ENCODE results near the gene KIFC3.
"Not testable (repeated sequence)": the region's sequence is repeated elsewhere in the genome, so short reads cannot be mapped to it uniquely, and the experiment has no call there.

Gene KIFC3

DNA sequence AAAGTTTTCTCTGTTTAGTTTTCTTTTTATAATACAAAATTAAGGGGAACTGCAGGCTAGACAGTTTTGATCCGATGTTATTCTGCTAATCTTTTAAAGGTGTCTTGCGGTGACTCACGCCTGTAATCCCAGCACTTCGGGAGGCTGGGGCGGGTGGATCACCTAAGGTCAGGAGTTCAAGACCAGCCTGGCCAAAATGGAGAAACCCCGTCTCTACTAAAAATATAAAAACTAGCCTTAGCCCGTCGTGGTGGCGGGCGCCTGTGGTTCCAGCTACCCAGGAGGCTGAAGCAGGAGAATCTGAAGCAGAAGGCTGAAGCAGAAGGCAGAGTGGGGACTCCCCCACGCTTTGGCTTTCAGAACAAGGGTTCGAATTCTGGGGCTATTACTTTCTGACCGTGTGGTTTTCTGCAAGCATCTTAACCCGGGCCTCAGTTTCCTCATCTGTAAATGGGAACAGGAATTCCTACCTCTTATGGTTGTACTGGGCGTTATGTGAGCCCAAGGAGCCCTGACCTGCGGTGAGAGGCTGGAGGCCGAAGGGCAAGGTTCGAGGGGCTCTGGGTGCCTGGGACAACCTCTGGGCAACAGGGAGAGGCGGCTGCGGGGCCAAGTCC, 67.9 kb downstream of the KIFC3 start:
- no peak for DNase-seq

DNA sequence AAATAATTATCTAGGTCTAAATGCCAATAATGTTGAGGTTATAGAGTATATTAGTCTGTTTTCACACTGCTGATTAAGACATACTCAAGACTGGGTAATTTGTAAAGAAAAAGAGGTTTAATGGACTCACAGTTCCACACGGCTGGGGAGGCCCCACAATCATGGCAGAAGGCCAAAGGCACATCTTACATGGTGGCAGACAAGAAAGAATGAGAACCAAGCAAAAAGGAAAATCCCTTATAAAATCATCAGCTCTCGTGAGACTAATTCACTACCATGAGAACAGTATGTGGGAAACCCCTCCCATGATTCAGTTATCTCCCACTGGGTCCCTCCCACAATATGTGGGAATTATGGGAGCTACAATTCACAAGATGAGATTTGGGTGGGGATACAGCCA, 69.6 kb downstream of the KIFC3 start:
- DNase-seq, result peak; percentile 20

DNA sequence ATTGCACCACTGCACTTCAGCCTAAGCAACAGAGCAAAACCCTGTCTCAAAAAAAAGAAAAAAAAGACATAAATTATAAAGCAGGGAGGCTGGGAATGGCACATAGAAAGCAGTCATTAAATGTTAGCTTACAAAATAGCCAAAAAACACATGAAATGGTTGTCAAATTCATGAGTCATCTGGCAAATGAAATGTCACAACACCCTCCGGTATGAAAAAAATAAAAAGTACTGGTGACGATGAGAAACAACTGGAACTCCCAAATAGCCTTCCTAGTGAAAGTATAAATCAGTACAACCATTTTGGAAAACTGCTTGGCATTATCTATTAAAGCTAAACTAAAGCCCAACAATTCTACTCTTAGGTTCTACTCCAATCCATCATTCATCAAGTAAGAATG, 70.3 kb downstream of the KIFC3 start:
- DNase-seq, result no peak

- no peak for DNase-seq
Observed at GRCh38 chr16:57730771-57731730, 71.2 kb downstream of the KIFC3 start.

DNA sequence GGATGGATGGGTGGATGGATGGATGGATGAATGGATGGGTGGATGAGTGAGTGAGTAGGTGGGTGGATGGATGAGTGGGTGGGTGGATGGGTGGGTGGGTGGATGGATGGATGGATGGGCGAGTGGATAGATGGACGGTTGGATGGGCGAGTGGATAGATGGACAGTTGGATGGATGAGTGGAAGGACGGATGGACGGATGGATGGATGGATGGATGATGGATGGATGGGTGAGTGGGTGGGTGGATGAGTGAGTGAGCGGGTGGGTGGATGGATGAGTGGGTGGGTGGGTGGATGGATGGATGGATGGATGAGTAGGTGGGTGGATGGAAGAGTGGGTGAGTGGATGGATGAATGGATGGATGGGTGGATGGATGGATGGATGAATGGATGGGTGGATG, 72.4 kb downstream of the KIFC3 start:
- DNase-seq, result not testable (repeated sequence)

DNA sequence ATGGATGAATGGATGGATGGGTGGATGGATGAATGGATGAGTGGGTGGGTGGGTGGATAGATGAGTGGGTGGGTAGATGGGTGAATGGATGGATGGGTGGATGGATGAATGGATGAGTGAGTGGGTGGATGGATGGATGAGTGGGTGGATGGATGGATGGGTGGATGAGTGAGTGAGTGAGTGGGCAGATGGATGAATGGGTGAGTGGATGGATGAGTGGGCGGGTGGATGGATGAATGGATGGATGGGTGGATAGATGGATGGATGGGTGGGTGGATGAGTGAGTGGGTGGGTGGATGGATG, 73.2 kb downstream of the KIFC3 start:
- no peak for DNase-seq

- no peak for DNase-seq
Observed at GRCh38 chr16:57728336-57729181, 73.7 kb downstream of the KIFC3 start.

- no peak for DNase-seq
Observed at GRCh38 chr16:57727610-57728009, 74.7 kb downstream of the KIFC3 start.

DNA sequence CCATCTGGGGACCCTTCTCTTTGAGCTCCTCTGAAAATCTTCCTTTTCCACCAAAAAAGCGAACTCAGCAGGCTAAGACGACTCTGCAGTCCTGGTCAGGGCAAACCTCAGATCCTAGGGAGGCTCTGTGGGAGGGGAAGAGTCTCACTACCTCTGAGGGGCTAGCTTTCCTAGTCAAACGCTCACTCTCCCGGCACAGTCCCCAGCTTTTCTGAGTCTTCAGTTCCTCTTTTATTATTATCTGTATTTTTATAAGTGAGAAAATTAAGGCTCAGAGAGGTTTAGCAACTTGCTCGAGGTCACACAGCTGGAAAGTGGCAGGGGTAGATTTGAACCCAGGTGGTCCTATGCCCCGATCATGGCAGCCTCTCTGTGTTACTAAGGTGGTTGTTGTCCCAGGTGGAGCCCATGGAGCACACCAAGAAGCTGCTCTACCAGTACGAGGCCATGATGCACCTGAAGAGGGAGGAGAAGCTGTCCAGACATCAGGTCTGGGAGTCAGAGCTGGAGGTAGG, 75.8 kb downstream of the KIFC3 start:
- no peak for DNase-seq

DNA sequence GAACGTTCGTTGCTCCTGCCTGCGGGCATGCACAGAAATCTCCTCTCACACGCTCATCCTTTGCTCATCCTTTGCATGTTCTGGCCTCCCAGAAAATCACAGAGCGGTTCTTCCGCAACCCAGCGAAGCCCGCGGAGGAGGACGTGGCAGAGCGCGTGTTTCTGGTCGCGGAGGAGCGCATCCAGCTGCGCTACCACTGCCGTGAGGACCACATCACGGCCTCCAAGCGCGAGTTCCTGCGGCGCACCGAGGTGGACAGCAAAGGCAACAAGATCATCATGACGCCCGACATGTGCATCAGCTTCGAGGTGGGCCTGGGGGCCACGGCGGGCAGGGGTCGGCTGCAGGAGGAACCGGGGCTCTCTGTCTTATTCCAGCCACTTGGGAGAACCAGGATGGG, 76.3 kb downstream of the KIFC3 start:
- DNase-seq, result no peak

GRCh38 chr16:57725554-57725953, 76.7 kb downstream of the KIFC3 start:
- no peak for DNase-seq

GRCh38 chr16:57725151-57725550, 77.1 kb downstream of the KIFC3 start:
- DNase-seq, result no peak

DNA sequence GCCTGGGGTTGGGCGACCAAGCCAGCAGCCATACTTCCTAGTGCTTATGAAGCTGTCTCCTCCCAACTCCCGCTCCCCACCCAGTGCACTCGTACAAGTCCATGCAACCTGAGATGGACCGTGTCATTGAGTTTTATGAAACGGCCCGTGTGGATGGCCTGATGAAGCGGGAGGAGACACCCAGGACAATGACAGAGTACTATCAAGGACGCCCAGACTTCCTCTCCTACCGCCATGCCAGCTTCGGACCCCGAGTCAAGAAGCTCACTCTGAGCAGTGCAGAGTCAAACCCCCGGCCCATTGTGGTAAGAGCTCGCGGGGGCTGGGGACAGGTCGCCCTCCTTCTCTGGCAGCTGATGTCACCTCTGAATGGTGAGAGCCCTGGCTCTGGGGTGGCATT, 77.8 kb downstream of the KIFC3 start:
- no peak for DNase-seq

GRCh38 chr16:57723170-57723569, 79.1 kb downstream of the KIFC3 start:
- no peak for DNase-seq

DNA sequence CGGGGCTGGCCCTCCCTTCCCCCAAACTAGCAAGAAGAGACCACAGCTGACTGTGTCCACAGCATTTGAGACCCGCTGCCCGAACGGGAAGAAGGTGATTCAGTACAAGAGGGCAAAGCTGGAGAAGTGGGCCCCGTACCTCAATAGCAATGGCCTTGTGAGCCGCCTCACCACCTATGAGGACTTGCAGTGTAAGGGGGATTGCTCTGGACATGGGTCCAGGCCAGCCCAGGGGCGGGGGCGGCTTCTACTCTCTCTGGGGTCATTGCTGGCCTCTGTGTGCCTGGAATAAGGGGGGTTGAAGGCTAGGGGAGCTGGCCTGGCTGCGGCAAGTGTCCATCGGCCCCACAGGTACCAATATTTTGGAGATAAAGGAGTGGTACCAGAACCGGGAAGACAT, 79.6 kb downstream of the KIFC3 start:
- no peak for DNase-seq

GRCh38 chr16:57722210-57722499, 80.1 kb downstream of the KIFC3 start:
- no peak for DNase-seq

GRCh38 chr16:57721356-57722209, 80.7 kb downstream of the KIFC3 start:
- no peak for DNase-seq

GRCh38 chr16:57720142-57720575, 82.1 kb downstream of the KIFC3 start:
- peak; percentile 77 for DNase-seq

- DNase-seq, result no peak
Observed at GRCh38 chr16:57714047-57714446, 88.2 kb downstream of the KIFC3 start.

DNA sequence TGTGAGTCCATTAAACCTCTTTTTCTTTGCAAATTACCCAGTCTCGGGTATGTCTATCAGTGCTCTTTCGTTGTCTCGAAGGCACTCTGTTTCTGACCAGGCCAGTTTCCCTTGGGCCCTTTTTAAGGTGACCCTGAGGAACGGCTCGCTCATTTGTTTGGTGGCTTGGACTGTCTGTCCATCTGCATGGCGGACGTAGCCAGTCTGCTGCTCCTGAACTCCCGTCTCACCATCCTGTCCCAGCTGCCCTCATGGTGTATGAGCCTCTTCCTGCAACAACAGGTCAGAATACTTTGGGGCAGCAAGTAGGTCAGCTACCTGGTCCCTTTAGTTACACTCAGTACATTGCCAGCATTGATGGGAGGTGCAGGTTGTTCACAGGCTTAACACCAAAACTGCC, 88.7 kb downstream of the KIFC3 start:
- no peak for DNase-seq

- DNase-seq, result not testable (repeated sequence)
Observed at GRCh38 chr16:57712569-57712968, 89.7 kb downstream of the KIFC3 start.

- no peak for DNase-seq
Observed at GRCh38 chr16:57711993-57712392, 90.3 kb downstream of the KIFC3 start.

- no peak for DNase-seq
Observed at GRCh38 chr16:57711346-57711745, 90.9 kb downstream of the KIFC3 start.
